HG02870 (cell line): Measurements from ENCODE around the gene RASSF3.

ENCODE experiments used
- ATAC-seq: cut with Tn5 transposase; IDR thresholded peaks from one replicate; pipeline ENCODE4 v1.9.1; 2021; ENCODE audit warnings: mild to moderate bottlenecking, moderate library complexity; ENCODE audit not compliant: unreplicated experiment

The RASSF3 gene

GRCh38 chr12:64667793-64668192, 57.5 kb downstream of the RASSF3 start:
- no peak for ATAC-seq

- ATAC-seq, result peak; percentile 56
Observed at GRCh38 chr12:64669270-64669842, 59.1 kb downstream of the RASSF3 start.

DNA sequence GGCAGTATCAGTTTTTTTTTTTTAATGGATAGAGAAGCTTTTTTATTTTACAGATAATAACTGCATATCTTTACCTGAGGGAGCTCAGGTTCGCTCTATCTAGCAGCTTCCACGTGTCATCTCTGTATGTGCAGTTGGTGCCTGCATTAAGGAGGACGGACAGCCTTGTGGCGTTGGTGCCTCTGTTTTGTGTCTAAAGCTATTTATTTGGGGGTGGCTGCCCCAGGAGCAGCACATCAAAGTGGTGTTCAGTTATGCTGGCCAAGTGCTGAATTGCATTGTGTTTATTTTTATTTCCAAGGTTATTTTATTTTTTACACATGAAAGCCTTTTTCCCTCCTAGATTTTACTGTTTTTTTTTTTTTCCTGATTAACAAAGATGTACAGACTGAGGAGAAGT, 59.7 kb downstream of the RASSF3 start:
- ATAC-seq, result no peak

- no peak for ATAC-seq
Observed at GRCh38 chr12:64670919-64671639, 60.8 kb downstream of the RASSF3 start.

DNA sequence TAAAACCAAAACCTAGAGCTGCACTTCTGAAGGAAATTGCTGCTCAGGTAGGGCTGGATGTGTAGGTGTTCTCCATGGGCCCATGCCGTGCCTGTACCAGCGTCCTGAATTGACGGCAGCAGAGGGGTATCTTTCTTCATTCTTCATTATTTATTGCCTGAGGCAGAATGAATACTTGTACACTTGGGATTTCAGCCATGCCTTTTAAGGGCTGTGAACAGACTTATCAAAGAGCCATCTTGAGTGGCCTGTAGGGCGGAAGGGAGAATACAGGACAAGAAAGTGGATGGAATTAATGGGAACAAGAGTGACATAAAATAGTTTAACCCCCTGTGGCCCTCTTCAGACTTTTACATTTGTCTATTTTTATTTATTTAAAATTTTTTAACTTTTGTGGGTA, 61.4 kb downstream of the RASSF3 start:
- ATAC-seq, result no peak

DNA sequence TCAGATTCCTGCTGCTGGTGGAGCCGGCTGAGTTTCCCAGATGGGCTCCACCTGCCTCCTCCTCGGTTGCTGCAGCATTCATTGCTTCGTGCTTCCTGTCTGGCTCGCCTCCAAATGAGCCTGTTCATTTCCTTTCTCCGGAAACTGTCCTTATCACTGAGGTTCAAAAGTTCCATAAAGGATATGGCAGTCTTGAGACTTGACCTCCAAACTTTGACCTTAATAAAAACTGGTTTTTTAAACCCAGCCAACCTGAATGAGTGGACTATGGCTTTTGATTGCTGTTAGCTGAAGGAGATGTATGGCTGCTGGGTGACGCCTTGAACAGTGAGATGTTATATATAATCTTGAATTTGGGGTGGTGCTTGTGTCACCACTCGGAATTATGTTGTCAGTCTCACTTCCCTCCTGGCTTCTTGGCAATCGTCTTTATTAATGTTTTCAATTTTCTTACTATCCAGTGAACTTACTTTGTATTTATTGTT, 62.7 kb downstream of the RASSF3 start:
- no peak for ATAC-seq

DNA sequence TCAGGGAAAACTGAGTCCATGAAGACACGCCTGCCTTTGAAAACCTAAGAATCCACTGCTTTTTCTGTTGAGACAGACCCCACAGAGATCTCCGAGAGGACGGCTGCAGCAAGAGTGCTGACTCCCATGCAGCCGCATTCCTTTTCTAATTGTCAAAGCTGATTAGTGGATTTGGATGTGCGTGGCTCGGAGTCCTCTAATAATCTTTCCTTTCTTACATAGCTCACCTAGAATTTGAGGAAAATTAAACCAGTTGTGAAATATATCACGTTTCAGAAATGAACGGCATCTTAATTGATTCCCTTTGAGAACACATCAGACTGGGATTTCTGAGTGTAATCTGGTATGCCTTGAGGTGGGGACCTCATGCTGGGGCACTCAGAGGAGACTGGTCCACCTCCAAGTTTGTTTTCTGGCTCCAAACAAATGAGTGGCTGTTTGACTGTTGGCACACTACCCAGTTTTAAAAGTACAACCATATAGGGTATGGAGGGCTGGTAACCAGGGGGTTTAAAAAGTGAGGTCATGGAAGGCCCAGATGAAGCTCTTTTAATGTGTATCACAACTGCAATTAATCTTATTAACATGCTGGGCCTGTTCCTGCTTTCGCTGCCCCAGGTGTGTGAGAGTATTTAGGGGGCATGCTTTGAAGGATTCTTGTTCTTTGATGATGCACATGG, 63.3 kb downstream of the RASSF3 start:
- ATAC-seq, result no peak

- ATAC-seq, result no peak
Observed at GRCh38 chr12:64674367-64674922, 64.2 kb downstream of the RASSF3 start.

DNA sequence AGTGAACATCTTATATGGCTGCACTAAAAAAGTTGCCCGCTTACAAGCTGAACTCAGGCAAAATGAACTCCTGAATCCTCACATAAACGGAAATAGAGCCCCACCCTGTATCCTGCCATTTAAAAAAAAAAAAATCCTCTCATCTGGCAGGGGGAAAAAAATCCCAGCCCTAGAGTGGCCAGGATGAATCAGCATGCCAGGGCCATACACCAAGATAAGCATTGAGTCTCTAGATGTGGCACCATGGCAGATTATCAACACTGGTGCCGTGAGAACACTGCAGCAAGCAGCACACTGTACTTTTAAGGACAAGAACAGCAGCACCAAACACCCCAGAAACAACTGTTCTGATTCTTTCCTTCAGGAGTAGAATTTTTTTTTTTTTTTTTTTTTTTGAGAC, 65.5 kb downstream of the RASSF3 start:
- ATAC-seq, result no peak

DNA sequence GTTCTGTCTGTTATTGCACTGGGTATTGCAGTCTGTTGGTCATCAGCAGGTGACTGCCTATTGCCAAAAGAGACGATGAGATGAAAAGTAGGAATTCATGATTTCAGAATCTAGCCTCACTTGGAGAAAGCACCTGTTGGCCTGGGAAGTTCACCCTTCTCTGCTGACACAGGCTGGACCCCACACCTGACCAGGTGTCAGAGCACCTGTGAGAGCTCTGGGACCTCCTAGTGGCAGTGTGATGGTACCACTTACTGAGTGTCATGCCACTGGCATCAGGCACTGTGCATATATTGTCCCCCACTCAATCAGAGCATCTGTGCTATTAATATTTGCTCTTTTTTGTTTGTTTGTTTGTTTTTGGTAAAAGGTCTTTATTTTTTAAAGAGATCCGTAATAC, 68.0 kb downstream of the RASSF3 start:
- no peak for ATAC-seq

DNA sequence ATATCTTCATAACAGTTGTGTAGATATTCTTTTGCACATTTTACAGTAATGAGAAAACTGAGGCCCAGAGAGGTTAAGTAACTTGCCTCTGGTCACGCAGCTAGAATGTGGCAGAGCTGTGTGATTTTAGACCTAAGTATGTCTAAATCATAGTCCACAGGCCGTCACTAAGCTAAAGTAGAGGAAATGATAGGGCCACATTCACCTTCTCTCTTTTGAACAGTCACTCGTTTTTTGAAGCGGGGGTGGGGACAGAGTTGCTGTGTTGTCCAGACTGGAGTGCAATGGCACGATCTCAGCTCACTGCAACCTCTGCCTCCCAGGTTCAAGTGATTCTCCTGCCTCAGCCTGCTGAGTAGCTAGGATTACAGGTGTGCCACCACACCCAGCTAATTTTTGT, 68.5 kb downstream of the RASSF3 start:
- no peak for ATAC-seq

GRCh38 chr12:64679487-64680001, 69.2 kb downstream of the RASSF3 start:
- peak; percentile 45 for ATAC-seq

DNA sequence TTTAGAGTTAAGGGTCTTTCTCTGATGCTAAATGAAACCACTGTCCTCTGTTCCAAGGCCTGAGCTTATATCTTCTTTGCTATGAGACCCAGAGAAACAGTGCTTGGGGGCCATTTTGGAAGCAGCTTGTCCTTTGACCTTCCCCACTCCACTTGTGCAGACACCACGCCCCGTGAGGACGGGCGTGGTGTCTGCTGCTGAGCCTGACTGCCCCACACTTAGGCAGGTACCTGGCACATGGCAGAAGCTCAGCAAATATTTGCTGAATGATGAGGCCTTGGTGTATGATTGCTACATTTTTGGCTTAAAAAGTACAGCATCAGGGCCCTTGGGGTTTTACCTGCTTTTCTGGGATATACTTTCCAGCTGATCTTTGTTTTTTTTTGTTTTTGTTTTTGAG, 69.9 kb downstream of the RASSF3 start:
- ATAC-seq, result no peak

GRCh38 chr12:64681200-64682052, 71.1 kb downstream of the RASSF3 start:
- peak; percentile 55 for ATAC-seq

- ATAC-seq, result no peak
Observed at GRCh38 chr12:64682572-64683277, 72.4 kb downstream of the RASSF3 start.

- ATAC-seq, result no peak
Observed at GRCh38 chr12:64683816-64684543, 73.7 kb downstream of the RASSF3 start.

GRCh38 chr12:64685050-64685449, 74.8 kb downstream of the RASSF3 start:
- ATAC-seq, result no peak

DNA sequence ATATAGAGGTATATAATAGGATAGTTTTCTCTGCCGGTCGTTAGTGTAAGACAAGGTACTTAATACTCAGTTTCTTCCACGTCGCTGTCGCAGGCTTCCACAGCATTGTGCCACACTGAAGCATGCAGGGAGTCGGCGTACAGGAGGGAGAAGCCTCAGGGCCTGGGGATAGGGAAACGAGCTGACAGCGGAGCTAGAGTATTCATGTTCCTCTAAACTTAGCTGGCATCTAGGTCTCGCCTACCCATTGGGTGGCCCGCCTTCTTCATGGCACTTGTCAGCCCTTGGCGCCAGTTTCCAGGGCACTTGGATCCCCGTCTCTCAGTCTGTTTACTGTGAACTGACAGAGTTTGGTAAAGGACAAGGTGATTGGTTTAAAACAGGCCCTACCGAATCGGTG, 75.3 kb downstream of the RASSF3 start:
- no peak for ATAC-seq

- no peak for ATAC-seq
Observed at GRCh38 chr12:64687816-64688215, 77.5 kb downstream of the RASSF3 start.
